Neural crest cell (in vitro differentiated cells): ENCODE measurements around the gene JARID2. TPM values are rescaled to one million over a fixed set of nuclear protein-coding genes. Genes with fewer than 3 reads are reported as not detected.

Experiments used
- DNase-seq: peaks from one replicate; pipeline ENCODE4 v3.0.0; 2021; ENCODE audit warnings: low read depth, mixed read lengths, low spot score
- H3K27ac Mint-ChIP-seq: one replicate; pipeline ENCODE4 v1.8.0; 2021; ENCODE audit warnings: mild to moderate bottlenecking, mixed read lengths; ENCODE audit not compliant: unreplicated experiment
- H3K27me3 Mint-ChIP-seq: 2 replicates; pipeline ENCODE4 v1.8.0; 2021; ENCODE audit warnings: low read depth, mild to moderate bottlenecking, mixed read lengths
- H3K36me3 Mint-ChIP-seq: 2 replicates; pipeline ENCODE4 v1.8.0; 2021; ENCODE audit warnings: low read depth, mild to moderate bottlenecking, mixed read lengths
- H3K4me1 Mint-ChIP-seq: 2 replicates; pipeline ENCODE4 v1.8.0; 2021; ENCODE audit warnings: mixed read lengths
- H3K4me3 Mint-ChIP-seq: one replicate; pipeline ENCODE4 v1.8.0; 2021; ENCODE audit warnings: mild to moderate bottlenecking, mixed read lengths
- H3K9me3 Mint-ChIP-seq: 2 replicates; pipeline ENCODE4 v1.8.0; 2021; ENCODE audit warnings: mixed read lengths
- CTCF ChIP-seq: fragments of 200-600 bp; sonication (generic); conservative IDR thresholded peaks from 2 replicates; pipeline ENCODE4 v1.5.0; 2021; ENCODE audit warnings: antibody characterized with exemption, mild to moderate bottlenecking
- total RNA-seq: library from RNA; stranded (reverse); gene quantifications from 2 replicates; pipeline ENCODE4 v1.2.1, GENCODE V29; 2021

The JARID2 gene
- total RNA-seq, 1 donor from 2014 or later, result 33.9 TPM

GRCh38 chr6:15382712-15383111 lies 136.8 kb downstream of the JARID2 start:
- Mint-ChIP-seq H3K27ac (no peak overlapping the region), H3K9me3 (no peaks in the 10 kb centered on the region), H3K4me3 (no peak overlapping the region), H3K36me3 (peaks cover 2% of the 10 kb centered on the region), H3K4me1 (peaks cover 63% of the 10 kb centered on the region), H3K27me3 (no peaks in the 10 kb centered on the region)
- DNase-seq, result no peak
- TF ChIP-seq CTCF, result no peak

- Mint-ChIP-seq H3K36me3 (peaks cover 2% of the 10 kb centered on the region), H3K27ac (peak overlapping the region; percentile 72), H3K4me3 (no peak overlapping the region), H3K4me1 (peaks cover 75% of the 10 kb centered on the region), H3K9me3 (no peaks in the 10 kb centered on the region), H3K27me3 (no peaks in the 10 kb centered on the region)
- no peak for DNase-seq
- no peak for TF ChIP-seq CTCF
Observed at GRCh38 chr6:15384901-15385300, 139.0 kb downstream of the JARID2 start.

- Mint-ChIP-seq H3K36me3 (no peaks in the 10 kb centered on the region), H3K4me1 (peaks cover 78% of the 10 kb centered on the region), H3K9me3 (no peaks in the 10 kb centered on the region), H3K4me3 (no peak overlapping the region), H3K27me3 (no peaks in the 10 kb centered on the region), H3K27ac (no peak overlapping the region)
- no peak for DNase-seq
- TF ChIP-seq CTCF, result no peak
Observed at GRCh38 chr6:15385521-15385920, 139.7 kb downstream of the JARID2 start.

- no peak overlapping the region for H3K4me3 Mint-ChIP-seq
- H3K4me1 Mint-ChIP-seq, result peaks cover 83% of the 10 kb centered on the region
- H3K27me3 Mint-ChIP-seq, result no peaks in the 10 kb centered on the region
- DNase-seq, result no peak
- peak overlapping the region; percentile 54 for H3K27ac Mint-ChIP-seq
- H3K36me3 Mint-ChIP-seq, result no peaks in the 10 kb centered on the region
- no peaks in the 10 kb centered on the region for H3K9me3 Mint-ChIP-seq
- no peak for TF ChIP-seq CTCF
Observed at GRCh38 chr6:15386110-15386755, 140.4 kb downstream of the JARID2 start.

GRCh38 chr6:15386756-15387112 lies 140.9 kb downstream of the JARID2 start:
- H3K27ac Mint-ChIP-seq, result no peak overlapping the region
- DNase-seq, result no peak
- H3K27me3 Mint-ChIP-seq, result no peaks in the 10 kb centered on the region
- TF ChIP-seq CTCF, result no peak
- no peak overlapping the region for H3K4me3 Mint-ChIP-seq
- peaks cover 80% of the 10 kb centered on the region for H3K4me1 Mint-ChIP-seq
- no peaks in the 10 kb centered on the region for H3K36me3 Mint-ChIP-seq
- no peaks in the 10 kb centered on the region for H3K9me3 Mint-ChIP-seq
